PC-3 (cell line): ENCODE results near the gene GRIP2. TPM values are rescaled to one million over a fixed set of nuclear protein-coding genes. Genes with fewer than 3 reads are reported as not detected.

Experiments used
- ATAC-seq: fragments of 200-7000 bp; cut with Tn5 transposase; 2 replicates; pipeline ENCODE4 v1.9.1; 2020; ENCODE audit warnings: mild to moderate bottlenecking, moderate library complexity
- BruUV-seq: library from RNA; stranded (reverse); fragments of 400-500 nt; replicated peaks from 2 replicates; lab custom pipeline; 2021; lab: Mats Ljungman, UMichigan
- CTCF ChIA-PET: fragments of 300-600 bp; sonication (Branson Sonifier 250); formaldehyde crosslinking; loops from one replicate; lab custom pipeline; 2022; ENCODE audit warnings: antibody characterized with exemption; lab: Charles Lee
- POLR2A ChIA-PET: fragments of 300-600 bp; sonication (Branson Sonifier 250); formaldehyde crosslinking; loops from one replicate; lab custom pipeline; 2022; ENCODE audit warnings: antibody characterized with exemption; ENCODE audit not compliant: unreplicated experiment; lab: Charles Lee
- DNase-seq: peaks from one replicate; pipeline ENCODE4 v3.0.0-alpha.2; 2015
- H2AFZ ChIP-seq: fragments of 300-600 bp; sonication (generic); 2 replicates; pipeline ENCODE4 v1.6.0; 2016; ENCODE audit warnings: antibody characterized with exemption, low read length
- H3F3A ChIP-seq: fragments of 300-600 bp; sonication (generic); one replicate; pipeline ENCODE4 v1.6.0; 2017; ENCODE audit warnings: antibody characterized with exemption, low read length, control low read depth, mild to moderate bottlenecking; ENCODE audit not compliant: unreplicated experiment
- H3K27ac ChIP-seq: fragments of 300-600 bp; sonication (generic); 2 replicates; pipeline ENCODE4 v1.5.1; 2016; ENCODE audit warnings: mild to moderate bottlenecking, low read length
- H3K27me3 ChIP-seq: fragments of 300-600 bp; sonication (generic); 2 replicates; pipeline ENCODE4 v1.6.1; 2016; ENCODE audit warnings: low read length, mixed read lengths
- H3K36me3 ChIP-seq: fragments of 300-600 bp; sonication (generic); 2 replicates; pipeline ENCODE4 v1.6.1; 2016; ENCODE audit warnings: low read depth, mixed run types, low read length, mixed read lengths
- H3K4me1 ChIP-seq: fragments of 300-600 bp; sonication (generic); 2 replicates; pipeline ENCODE4 v1.5.1; 2016; ENCODE audit warnings: low read length; ENCODE audit not compliant: insufficient read depth
- H3K4me2 ChIP-seq: fragments of 300-600 bp; sonication (generic); 2 replicates; pipeline ENCODE4 v1.6.0; 2016; ENCODE audit warnings: low read length
- H3K4me3 ChIP-seq: fragments of 300-600 bp; sonication (generic); 2 replicates; pipeline ENCODE4 v1.5.1; 2016; ENCODE audit warnings: mild to moderate bottlenecking, low read length, mixed read lengths
- H3K79me2 ChIP-seq: fragments of 300-600 bp; sonication (generic); 2 replicates; pipeline ENCODE4 v1.6.1; 2017; ENCODE audit warnings: low read length, mixed read lengths
- H3K9ac ChIP-seq: fragments of 300-600 bp; sonication (generic); 2 replicates; pipeline ENCODE4 v1.6.0; 2016; ENCODE audit warnings: mild to moderate bottlenecking, low read length
- H3K9me2 ChIP-seq: fragments of 300-600 bp; sonication (generic); replicated peaks from 2 replicates; pipeline ENCODE4 v1.6.1; 2016; ENCODE audit warnings: mixed run types, low read length, mixed read lengths
- H3K9me3 ChIP-seq: fragments of 300-600 bp; sonication (generic); 2 replicates; pipeline ENCODE4 v1.6.1; 2016; ENCODE audit warnings: low read length, mixed read lengths
- H4K20me1 ChIP-seq: fragments of 300-600 bp; sonication (generic); 2 replicates; pipeline ENCODE4 v1.6.1; 2016; ENCODE audit warnings: low read length, mixed read lengths
- CTCF ChIP-seq: fragments of 300-600 bp; sonication (generic); conservative IDR thresholded peaks from 2 replicates; pipeline ENCODE4 v1.5.1; 2017; ENCODE audit warnings: antibody characterized with exemption, low read depth, mild to moderate bottlenecking, low read length
- EZH2 ChIP-seq: fragments of 300-600 bp; sonication (generic); IDR thresholded peaks from one replicate; pipeline ENCODE4 v1.6.1; 2017; ENCODE audit warnings: antibody characterized with exemption, mild to moderate bottlenecking, low read length; ENCODE audit not compliant: unreplicated experiment
- EZH2phosphoT487 ChIP-seq: fragments of 300-600 bp; sonication (generic); IDR thresholded peaks from 2 replicates; pipeline ENCODE4 v1.6.1; 2018; ENCODE audit warnings: mild to moderate bottlenecking, antibody characterized with exemption, low read length, borderline replicate concordance
- intact Hi-C: fragments of 100-400 bp; cut with micrococcal nuclease; formaldehyde crosslinking; loops from 2 replicates; pipeline ENCODE4 v1.9.0; 2023
- total RNA-seq: library from RNA; depleted of rRNA; stranded (reverse); fragments of >200 nt; gene quantifications from 2 replicates; pipeline ENCODE4 v1.2.3, GENCODE V29; 2014

The GRIP2 gene
- total RNA-seq, 1 experiment from 2014 or later = 0.36 TPM

GRCh38 chr3:14524311-14524711, 15.8 kb downstream of the GRIP2 start:
- no peaks in the 10 kb centered on the region for H3K36me3 ChIP-seq
- H3K9me2 ChIP-seq = no peaks in the 10 kb centered on the region
- H3K9ac ChIP-seq = no peak overlapping the region
- ChIA-PET POLR2A (no interaction called here), CTCF (no interaction called here)
- H3K27me3 ChIP-seq = peaks cover 7% of the 10 kb centered on the region
- H3K4me3 ChIP-seq = no peak overlapping the region
- H4K20me1 ChIP-seq = no peaks in the 10 kb centered on the region
- H3K4me1 ChIP-seq = no peaks in the 10 kb centered on the region; the same call in 1 of the 2 replicates
- DNase-seq (no peak), ATAC-seq (no peak)
- H2AFZ ChIP-seq = no peak overlapping the region
- no peak overlapping the region for H3K4me2 ChIP-seq
- TF ChIP-seq EZH2phosphoT487 (no peak), EZH2 (no peak), CTCF (no peak)
- intact Hi-C loops = no loop called here
- H3K79me2 ChIP-seq = no peaks in the 10 kb centered on the region
- BruUV-seq = no TSS peak
- H3K27ac ChIP-seq = no peak overlapping the region
- no peaks in the 10 kb centered on the region for H3F3A ChIP-seq
- no peaks in the 10 kb centered on the region for H3K9me3 ChIP-seq

GRCh38 chr3:14523792-14524191, 16.4 kb downstream of the GRIP2 start:
- H3K4me1 ChIP-seq = no peaks in the 10 kb centered on the region; the same call in 1 of the 2 replicates
- intact Hi-C loops = no loop called here

More at GRCh38 chr3:14523792-14524191, 16.4 kb downstream of the GRIP2 start:
- Histone ChIP-seq H3K4me2 (no peak overlapping the region), H3F3A (no peaks in the 10 kb centered on the region), H3K36me3 (no peaks in the 10 kb centered on the region), H2AFZ (no peak overlapping the region), H3K4me3 (no peak overlapping the region), H3K9me3 (no peaks in the 10 kb centered on the region), H3K9me2 (no peaks in the 10 kb centered on the region), H3K27ac (no peak overlapping the region), H4K20me1 (no peaks in the 10 kb centered on the region), H3K27me3 (peaks cover 7% of the 10 kb centered on the region), H3K79me2 (no peaks in the 10 kb centered on the region), H3K9ac (no peak overlapping the region)
- CTCF ChIA-PET = no interaction called here
- ATAC-seq (peak; percentile 57; the same call in 1 of the 2 replicates), DNase-seq (peak; percentile 35)
- POLR2A ChIA-PET = no interaction called here
- TF ChIP-seq EZH2phosphoT487 (no peak), CTCF (no peak), EZH2 (no peak)
- BruUV-seq = no TSS peak
